Activated T-cell treated with anti-CD3 and anti-CD28 coated beads for 4 hours (primary cell): ENCODE data around the gene MYO7B.

Experiments used
- DNase-seq: peaks from one replicate; pipeline ENCODE4 v3.0.0-alpha.2; 2020

MYO7B gene

DNA sequence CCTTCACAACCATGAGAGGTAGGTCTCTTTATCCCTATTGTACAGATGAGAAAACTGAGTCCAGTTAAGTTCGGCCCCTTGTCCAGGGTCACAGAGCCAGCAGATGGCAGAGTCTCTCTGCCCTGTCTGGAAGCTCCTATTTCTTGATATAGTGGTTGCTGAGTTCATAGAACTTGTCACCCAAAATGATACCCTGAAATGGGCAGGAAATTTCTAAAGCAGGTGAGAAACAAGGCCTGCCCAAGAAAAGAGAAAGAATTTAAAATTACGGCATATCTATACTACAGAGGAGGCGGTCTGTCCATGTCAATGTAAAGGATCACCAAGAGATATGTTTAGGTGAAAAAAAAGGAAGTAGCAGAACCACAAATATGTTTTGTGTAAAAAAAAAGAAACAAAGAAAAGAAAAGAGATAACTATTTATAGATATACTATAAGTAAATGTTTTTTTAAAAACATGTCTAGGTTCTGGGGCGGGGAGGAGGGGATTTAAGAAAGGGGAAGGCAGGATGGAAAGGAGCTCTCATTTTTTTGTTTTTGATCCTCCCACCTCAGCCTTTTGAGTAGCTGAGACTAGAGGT, 39.8 kb downstream of the MYO7B start:
- no peak for DNase-seq

DNA sequence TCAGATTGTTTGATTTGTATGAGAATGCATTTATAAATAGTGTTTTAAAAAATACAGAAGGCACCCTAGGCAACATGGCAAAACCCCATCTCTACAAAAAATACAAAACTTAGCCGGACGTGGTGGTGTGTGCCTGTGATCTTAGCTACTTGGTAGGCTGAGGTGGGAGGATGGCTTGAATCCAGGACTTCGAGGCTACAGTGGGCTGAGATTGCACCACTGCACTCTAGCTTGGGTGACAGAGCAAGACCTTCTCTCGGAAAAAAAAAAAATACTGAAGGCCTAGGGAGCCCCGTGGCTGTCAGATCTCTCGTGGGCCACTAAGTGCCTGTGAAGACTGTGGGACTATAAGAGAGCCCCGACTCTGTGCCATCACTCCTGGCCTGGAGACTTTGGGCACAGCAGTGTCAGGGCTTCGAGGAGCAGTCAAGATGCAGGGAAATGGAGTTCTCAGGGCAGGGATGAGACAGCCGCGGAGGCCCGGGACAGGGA, 40.5 kb downstream of the MYO7B start:
- DNase-seq, result no peak

DNA sequence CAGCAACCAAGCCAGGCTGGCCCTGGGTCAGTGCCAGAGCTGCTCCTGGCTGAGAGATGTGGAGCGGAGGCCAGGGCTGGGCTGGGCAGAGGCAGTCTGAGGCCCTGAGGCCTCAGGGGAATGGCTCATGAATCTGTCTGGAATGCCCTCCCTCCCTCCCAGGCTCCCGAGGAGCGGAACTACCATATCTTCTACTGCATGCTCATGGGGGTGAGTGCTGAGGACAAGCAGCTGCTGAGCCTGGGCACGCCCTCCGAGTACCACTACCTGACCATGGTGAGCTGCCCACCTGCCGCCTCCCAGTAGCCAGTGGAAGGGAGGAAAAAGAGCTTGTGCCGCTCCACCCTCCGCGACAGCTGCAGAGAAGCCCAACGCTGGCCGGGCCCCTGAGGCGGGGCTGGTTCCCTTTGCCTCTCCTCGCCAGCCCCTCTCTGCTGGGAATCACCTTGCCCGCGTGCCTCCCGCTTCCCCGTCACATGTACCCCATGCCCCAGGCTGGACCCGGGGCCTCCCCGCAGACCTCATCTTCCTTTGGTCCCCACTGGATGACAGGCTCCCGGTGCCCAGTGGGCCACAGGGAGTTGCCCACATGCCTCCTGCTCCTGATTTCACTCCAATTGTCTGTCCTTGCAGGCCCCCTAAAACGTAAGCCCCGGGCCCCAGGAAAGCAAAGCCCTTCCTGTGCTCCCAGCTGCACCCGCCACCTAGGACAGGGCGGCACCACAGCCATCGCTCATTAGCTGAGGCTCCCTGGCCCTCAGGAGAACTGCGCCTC, 41.1 kb downstream of the MYO7B start:
- no peak for DNase-seq

DNA sequence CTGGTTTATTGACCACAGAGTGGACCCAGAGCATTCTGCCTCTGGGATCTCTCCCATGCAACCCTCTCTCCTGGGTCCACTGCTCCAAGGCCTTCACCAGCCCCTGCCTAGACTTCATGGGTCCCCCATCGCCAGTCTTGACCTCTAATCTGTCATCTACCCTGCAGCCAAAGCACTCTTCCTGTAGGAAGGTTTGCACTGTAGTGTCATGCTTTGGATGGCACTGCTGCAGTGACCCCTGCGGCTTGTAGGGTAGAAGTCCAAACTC, 41.7 kb downstream of the MYO7B start:
- DNase-seq, result no peak

DNA sequence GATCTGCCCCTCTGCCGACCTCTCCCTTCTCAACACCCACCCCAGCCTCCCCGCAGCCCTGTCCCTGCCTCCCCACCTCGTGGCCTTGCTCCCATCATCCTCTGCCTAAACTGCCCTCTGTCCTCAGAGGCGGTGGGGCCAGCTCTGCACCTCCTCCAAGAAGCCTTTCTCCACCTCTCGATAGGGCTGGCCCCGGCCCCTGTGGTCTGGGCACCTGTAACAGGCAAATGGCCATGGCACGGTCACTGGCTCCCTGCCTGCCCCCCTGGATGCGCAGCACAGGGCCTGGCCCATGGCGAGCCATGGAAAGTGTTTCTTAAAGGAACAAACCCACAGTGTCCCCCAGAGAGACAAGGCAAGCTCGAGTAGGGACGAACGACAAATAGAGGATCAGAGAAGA, 42.0 kb downstream of the MYO7B start:
- DNase-seq, result no peak

DNA sequence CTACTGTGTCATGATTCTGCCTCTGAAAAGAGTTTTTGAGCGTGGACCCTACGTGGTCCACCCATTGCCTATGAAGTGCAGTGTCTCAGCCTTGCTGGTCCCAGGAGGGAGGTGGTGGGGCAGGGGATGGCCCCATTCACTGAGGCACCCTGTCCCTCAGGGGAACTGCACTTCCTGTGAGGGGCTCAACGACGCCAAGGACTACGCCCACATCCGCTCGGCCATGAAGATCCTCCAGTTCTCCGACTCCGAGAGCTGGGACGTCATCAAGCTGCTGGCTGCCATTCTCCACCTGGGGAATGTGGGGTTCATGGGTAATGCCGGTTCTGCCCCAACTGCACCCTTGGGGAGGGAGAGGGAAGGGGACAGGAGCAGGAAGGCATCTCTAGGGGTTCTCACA, 42.5 kb downstream of the MYO7B start:
- no peak for DNase-seq

DNA sequence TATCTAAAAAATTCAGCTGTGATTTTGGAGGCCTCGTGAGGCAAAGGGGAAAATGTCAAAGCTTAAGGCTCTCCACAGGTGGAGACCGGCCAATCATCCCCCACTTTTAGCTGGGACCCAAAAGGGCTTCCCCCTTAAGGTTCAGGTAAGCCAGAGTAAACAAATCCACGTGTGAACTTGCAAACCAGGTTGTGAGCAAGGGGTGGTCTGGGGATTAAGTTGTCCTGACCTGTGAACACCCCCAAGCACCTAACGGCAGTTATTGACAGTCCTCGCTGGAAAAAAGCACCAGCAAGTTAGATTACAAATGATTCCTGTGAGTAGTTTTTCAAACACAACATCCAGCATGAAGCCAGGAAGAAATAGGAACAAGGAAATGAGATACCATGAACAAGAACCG, 42.9 kb downstream of the MYO7B start:
- DNase-seq, result no peak

DNA sequence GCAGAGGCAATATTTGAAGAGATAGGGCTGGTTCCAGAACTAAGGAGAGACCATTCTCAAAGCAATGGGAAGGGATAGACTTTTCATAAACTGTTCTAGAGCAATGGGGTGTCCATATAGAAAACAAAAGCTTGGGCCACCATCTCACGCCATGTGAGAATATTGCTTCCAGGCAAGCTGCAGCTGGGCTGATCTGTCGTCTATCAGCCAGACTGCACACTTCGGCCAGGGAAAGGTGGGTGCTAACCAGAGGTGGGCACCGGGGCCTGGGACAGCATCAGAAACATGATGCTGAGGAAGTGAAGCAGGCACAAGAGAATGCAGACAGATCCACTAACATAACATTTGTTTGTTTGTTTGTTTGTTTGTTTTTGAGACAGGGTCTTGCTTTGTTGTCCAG, 43.7 kb downstream of the MYO7B start:
- DNase-seq, result no peak

DNA sequence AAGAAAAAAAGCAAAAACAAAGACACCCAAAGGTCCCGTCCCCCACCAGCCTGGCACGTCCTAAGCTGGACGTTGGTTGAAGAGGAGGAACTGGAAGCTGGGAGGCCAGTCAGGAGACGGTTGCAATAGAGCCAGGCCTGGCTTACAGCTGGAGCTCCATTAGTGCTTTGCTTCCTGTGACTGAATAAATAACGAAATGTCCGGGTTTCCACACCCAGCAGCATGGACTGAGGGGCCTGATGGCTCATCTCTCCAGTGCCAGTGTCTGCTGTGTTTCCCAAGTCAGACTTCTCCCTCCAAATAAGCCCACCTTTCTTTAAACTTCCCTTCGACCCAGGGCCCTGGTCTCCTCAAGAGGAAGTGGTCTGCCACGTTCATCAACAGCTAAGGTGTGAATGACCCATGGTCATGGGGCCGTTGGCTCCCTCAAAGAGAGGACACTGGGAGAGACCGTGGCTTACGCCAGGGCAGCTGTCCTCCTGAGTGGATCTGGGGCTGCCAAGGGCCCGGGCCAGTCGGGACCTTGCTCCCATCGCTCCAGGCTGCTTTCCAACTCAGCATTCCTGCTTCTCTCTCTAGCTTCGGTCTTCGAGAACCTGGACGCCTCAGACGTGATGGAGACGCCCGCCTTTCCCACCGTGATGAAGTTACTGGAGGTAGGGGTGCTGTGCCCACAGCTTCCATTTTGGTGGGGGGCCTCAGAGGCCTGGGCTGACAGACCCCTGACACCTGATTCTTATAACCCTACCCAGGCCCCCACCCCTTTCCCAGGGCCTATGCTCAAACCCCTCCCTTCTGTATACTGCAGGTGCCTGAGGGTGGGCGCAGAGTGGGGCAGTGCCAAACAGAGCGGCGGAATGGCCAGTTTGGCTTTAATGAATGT, 44.9 kb downstream of the MYO7B start:
- DNase-seq, result no peak

DNA sequence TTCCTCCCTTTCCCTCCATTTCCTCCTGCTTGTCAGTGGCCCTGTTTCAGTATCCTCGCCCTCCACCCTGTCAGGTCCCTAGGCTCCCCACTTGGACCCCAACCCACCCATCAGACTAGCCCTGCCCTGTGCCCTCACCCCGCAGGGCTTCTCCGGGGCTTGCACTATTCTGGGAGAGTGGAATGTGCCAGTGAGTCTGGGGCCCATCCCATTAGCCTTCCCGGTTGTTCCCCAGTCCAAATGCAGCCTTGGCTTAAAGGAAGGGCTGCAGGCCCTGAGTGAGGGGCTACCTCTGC, 45.5 kb downstream of the MYO7B start:
- no peak for DNase-seq

DNA sequence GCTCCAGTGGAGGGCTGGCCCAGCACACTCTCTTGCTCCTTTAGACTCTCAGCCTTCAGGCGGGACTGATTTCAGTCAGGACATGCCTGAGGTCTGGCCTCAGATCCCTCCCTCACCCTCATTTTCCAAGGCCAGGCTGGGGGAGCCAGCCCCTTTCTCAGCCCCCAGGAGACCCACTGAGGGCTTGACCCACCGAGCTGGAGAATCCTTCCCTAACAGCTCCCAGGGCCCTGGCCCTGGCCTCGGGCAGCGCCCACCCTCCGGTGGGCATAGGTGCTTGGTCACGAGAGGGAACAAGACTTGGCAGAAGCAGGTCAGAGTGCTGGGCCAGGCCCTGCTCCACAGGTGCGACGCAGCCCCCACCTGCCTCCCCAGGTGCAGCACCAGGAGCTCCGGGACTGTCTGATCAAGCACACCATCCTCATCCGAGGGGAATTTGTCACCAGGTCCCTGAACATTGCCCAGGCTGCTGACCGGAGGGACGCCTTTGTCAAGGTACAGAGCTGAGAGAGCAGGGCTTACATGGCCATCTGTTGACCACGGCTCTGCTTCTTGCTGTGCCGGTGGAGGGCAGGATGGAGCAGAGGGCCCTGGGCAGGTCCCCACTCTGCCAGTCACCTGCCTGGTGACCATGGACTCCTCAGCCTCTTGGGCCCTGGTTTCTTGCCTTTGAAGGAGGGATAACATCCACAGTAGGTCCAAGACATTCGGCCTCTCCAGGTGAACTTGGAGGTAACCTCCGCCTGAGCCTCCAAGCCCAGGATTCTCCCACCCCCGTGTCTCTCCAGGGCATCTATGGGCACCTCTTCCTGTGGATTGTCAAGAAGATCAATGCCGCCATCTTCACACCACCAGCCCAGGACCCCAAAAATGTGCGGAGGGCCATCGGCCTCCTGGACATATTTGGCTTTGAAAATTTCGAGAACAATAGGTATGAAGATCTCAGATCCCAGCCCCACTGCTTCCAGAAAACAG, 46.3 kb downstream of the MYO7B start:
- no peak for DNase-seq

DNA sequence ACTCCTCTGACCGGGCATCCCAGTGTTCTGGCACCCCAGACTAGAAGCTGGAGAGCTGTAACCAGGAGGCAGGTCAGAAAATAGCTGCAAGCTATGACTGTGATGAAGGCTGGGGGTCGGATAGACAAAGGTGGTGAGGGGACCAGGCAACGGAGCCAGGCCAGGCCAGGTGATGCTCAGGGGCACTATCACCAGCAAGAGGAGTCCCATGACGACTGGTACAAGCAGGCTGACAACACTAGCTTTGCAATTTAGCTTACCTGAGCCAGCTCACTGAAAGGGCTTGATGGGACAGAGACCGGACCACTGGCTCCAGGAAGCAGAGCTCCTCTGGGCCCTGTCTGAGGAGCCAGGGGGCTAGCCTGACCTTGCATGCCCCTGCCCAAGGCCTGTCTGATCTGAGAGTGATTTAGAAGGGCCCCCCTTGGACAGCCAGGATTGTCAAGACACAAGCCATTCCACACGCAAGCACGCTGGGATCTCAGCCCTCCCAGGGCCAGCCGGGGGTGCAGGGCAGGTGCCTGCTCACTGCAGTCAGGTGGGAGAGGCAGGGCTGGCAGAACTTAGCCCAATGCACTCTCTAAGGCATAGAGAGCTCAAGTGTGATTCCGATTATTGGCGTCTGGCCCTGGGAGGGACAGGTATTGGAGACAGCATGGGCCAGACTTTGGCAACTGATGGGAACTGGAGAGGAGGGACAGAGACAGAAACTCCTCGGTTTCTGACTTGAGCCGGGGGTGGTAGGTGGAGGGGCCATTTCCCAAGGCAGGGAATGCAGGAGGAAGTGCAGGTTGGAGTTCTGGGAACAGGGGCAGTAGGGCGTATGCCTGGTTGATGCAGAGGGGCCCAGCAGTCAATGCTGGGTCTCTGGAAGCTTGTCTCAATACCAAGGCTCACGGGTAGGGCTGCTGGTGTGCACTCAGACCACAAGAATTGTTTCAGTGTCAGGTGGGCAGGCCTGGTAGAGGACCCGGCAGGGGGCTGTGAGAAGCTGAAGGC, 47.7 kb downstream of the MYO7B start:
- DNase-seq, result no peak

DNA sequence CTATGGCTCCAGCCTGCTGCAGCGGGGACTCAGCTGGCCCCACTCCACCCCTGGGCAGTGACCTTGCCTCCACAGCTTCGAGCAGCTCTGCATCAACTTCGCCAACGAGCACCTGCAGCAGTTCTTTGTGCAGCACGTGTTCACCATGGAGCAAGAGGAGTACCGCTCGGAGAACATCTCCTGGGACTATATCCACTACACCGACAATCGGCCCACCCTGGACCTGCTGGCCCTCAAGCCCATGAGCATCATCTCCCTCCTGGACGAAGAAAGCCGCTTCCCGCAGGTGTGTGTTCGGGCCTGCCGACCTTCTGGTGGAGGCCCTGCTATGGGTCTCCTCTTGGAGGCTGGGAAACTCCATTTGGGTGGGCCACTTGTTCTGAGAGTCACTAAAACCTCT, 48.6 kb downstream of the MYO7B start:
- DNase-seq, result no peak

DNA sequence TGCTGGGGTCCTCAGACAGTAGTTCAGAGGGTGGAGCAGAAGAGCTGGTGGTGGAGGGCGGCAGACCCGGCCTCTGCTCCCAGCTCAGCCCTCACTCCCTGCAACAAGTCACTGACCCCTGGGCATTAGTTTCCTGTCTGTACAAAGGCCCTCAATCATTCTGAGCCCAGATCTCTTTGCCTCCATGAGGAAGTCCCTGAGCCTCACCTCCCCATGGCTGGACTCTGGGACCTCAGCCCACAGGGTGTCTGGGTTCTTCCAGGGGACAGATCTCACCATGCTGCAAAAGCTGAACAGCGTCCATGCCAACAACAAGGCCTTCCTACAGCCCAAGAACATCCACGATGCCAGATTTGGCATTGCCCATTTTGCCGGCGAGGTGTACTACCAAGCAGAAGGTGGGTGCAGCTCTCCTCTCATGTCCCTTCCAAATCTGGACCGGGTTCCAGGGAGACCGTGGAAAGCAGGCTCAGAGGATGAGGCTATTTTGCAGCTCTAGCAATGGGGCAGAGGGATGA, 49.1 kb downstream of the MYO7B start:
- no peak for DNase-seq

DNA sequence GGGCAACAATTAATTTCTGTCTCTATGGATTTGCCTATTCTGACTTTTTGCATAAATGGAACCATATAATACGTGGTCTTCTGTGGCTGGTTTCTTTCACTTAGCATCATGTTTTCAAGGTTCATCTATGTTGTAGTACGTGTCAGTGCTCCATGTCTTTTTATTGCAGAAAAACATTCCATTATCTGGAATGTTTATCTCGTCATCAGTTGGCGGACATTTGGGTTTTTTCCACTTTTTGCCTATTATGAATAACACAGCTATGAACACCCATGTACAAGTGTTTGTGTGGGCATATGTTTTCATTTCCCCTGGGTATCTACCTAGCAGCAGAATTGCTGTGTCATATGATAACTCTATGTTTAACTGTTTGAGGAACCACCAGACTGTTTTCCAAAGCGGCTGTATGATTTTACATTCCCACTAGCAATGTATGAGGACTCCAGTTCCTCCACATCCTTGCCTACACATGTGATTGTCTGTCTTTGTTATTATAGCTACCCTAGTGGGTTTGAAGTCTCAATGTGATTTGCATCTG, 49.9 kb downstream of the MYO7B start:
- DNase-seq, result no peak

DNA sequence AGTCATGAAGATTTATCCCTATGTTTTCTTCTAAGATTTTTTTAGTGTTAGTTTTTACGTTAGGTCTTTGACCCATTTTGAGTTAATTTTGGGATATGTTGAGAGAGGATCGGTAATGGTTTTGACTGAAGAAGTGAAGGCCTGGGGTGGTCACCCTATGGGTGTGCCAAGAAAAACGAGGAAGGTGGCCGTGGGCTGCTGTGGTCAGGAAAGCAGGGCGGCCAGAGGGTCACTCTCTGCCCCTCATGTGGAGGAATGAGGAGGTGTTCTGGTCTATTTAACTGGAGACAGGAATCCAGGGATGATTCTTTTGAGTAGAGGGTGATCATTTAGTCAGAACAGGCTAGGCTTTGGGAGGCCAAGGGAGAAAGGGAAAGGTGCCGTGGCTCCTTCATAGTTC, 50.7 kb downstream of the MYO7B start:
- no peak for DNase-seq

DNA sequence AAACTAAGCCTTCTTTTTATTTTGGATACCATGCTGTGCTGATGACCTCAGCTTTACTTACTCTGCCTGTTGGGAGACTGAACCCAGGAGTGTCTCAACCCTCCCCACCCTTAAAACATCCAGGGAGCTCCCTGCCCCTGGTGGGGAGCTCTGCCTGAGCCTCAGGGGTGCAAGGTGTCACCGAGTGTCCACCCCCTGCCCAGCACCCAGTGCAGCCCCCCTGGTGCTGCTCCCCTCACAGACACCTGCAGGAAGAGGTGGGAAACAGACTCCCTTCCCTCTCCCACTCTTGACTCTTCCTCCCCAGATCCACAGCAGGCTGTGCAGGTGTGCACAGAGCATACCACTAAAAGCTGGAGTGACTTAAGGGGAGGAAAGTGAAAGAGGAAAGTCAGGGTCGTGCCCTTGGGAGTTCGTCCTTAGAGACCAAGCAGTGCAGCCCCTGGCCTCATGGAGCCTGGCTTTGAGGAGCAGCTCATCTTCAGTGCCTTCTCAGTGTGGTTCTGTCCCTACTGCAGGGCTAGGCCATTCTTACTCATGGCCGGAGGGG, 51.3 kb downstream of the MYO7B start:
- no peak for DNase-seq

DNA sequence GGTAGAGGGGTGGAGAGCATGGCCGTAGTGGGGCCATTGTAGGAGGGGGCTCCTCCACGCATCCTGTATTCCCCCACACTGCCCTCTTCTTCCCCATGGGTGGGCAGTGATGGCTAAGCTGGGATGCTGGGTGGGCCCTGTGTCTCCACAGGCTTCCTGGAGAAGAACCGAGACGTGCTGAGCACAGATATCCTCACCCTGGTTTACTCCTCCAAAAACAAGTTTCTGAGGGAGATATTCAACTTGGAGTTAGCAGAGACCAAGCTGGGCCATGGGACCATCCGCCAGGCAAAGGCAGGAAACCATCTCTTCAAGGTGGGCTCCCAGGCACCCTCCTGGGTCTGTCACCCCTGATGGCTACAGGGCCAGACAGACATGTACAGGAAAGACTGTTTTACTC, 52.8 kb downstream of the MYO7B start:
- no peak for DNase-seq

DNA sequence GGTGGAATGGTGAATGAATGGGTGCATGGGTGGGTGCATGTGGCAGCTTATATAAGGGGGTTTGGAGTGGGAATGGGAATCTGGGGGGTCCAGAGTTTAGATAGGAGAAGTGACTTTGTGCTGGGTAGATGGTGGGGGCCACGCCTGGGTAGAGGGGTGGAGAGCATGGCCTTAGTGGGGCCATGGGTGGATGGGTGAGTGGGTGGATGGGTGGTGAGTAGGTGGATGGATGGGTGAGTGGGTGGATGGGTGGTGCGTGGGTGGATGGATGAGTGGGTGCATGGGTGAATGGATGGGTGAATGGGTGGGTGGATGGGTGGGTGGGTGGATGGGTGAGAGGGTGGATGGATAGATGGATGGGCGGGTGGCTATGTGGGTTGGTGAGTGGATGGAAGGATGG, 53.9 kb downstream of the MYO7B start:
- DNase-seq, result no peak

DNA sequence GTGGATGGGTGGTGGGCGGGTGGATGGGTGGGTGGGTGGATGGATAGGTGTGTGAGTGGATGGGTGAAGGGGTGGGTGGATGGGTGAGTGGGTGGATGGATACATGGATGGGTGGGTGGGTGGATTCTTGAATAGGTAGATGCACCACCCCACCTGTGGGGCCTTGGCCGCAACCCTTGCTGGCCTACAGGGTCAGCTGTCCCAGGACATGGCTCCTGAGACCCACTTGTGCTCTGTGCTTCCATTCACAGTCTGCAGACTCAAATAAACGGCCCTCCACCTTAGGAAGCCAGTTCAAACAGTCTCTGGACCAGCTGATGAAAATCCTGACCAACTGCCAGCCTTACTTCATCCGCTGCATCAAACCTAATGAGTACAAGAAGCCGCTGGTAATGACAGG, 54.4 kb downstream of the MYO7B start:
- no peak for DNase-seq
